GM18511 (cell line): ENCODE results near the gene ZGPAT.

Source experiments
- ATAC-seq: cut with Tn5 transposase; IDR thresholded peaks from one replicate; pipeline ENCODE4 v1.9.1; 2021; ENCODE audit warnings: mild to moderate bottlenecking, moderate library complexity; ENCODE audit not compliant: unreplicated experiment

Gene ZGPAT

GRCh38 chr20:63742381-63743024, 34.7 kb downstream of the ZGPAT start:
- no peak for ATAC-seq

GRCh38 chr20:63743210-63743970, 35.6 kb downstream of the ZGPAT start:
- ATAC-seq = no peak

- ATAC-seq = no peak
These were observed 36.3 kb downstream of the ZGPAT start for GRCh38 chr20:63744158-63744557.

GRCh38 chr20:63744574-63745423, 37.0 kb downstream of the ZGPAT start:
- ATAC-seq = no peak

- no peak for ATAC-seq
These were observed 37.6 kb downstream of the ZGPAT start for GRCh38 chr20:63745424-63745805.

- ATAC-seq = no peak
These were observed 38.3 kb downstream of the ZGPAT start for GRCh38 chr20:63745961-63746731.

- ATAC-seq = no peak
These were observed 39.0 kb downstream of the ZGPAT start for GRCh38 chr20:63746751-63747315.

GRCh38 chr20:63747622-63748069, 39.8 kb downstream of the ZGPAT start:
- ATAC-seq = no peak

- no peak for ATAC-seq
These were observed 40.5 kb downstream of the ZGPAT start for GRCh38 chr20:63748070-63748933.

- no peak for ATAC-seq
These were observed 41.1 kb downstream of the ZGPAT start for GRCh38 chr20:63748934-63749270.

- no peak for ATAC-seq
These were observed 42.0 kb downstream of the ZGPAT start for GRCh38 chr20:63749597-63750508.

- ATAC-seq = no peak
These were observed 43.1 kb downstream of the ZGPAT start for GRCh38 chr20:63750807-63751470.

- ATAC-seq = no peak
These were observed 43.8 kb downstream of the ZGPAT start for GRCh38 chr20:63751471-63752271.

GRCh38 chr20:63752411-63753101, 44.7 kb downstream of the ZGPAT start:
- ATAC-seq = no peak

- ATAC-seq = no peak
These were observed 45.5 kb downstream of the ZGPAT start for GRCh38 chr20:63753381-63753780.

GRCh38 chr20:63754008-63754407, 46.2 kb downstream of the ZGPAT start:
- ATAC-seq = no peak
